ENCODE data around the gene KCNQ1. TPM values are rescaled to one million over a fixed set of nuclear protein-coding genes. Genes with fewer than 3 reads are reported as not detected.

KCNQ1 gene
- total RNA-seq, 1 experiment from 2014 or later = not detected

DNA sequence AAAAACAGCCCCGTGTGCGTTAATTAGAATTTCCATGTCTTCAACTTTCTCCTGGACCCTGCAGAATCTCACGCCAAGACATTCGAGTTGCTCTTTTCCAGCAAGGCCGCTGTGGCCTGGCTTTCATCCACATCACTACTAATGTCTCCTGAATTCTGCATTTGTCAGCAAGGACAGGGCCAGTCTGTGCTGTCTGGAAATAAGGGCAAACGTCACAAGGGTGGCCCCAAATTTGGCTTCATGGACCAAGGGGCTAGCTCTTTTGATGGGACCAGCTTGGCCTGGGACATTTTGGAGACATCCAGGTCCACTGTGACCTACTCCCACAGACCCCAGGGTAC lies 221.6 kb downstream of the KCNQ1 start:
- H2AFZ ChIP-seq = no peak overlapping the region

GRCh38 chr11:2666828-2667570 lies 222.2 kb downstream of the KCNQ1 start:
- intact Hi-C loops (cut with micrococcal nuclease; ENCODE audit: unreplicated experiment) = no loop called here
- CTCF ChIA-PET = no interaction called here
- Histone ChIP-seq H3K79me2 (ENCODE audit: low read depth) (no peaks in the 10 kb centered on the region), H3K36me3 (ENCODE audit: low read depth) (no peaks in the 10 kb centered on the region), H3K27me3 (ENCODE audit: insufficient read depth, low read depth) (no peaks in the 10 kb centered on the region), H4K20me1 (ENCODE audit: insufficient read depth) (no peaks in the 10 kb centered on the region), H3K9me2 (ENCODE audit: insufficient read depth) (no peaks in the 10 kb centered on the region), H3F3A (ENCODE audit: insufficient read depth, low read depth) (no peaks in the 10 kb centered on the region), H3K27ac (no peak overlapping the region), H3K4me2 (no peak overlapping the region), H3K4me1 (replicated peaks; ENCODE audit: insufficient read depth) (no peaks in the 10 kb centered on the region), H2AFZ (no peak overlapping the region), H3K4me3 (no peak overlapping the region), H3K9me3 (ENCODE audit: insufficient read depth, low read depth) (no peaks in the 10 kb centered on the region)
- BruUV-seq (replicated peaks) = no TSS peak
- DNase-seq = no peak
- POLR2A ChIA-PET (ENCODE audit: unreplicated experiment) = no interaction called here
- TF ChIP-seq CTCF (conservative IDR thresholded peaks at IDR 0.05) = no peak
- no peak for TF ChIP-seq EZH2 (IDR thresholded peaks at IDR 0.05; ENCODE audit: low read depth)

More for the DNA sequence above, 221.6 kb downstream of the KCNQ1 start:
- POLR2A ChIA-PET (ENCODE audit: unreplicated experiment) = no interaction called here
- H3K79me2 ChIP-seq (ENCODE audit: low read depth) = no peaks in the 10 kb centered on the region
- H3K36me3 ChIP-seq (ENCODE audit: low read depth) = no peaks in the 10 kb centered on the region
- H3K27me3 ChIP-seq (ENCODE audit: insufficient read depth, low read depth) = no peaks in the 10 kb centered on the region
- CTCF ChIA-PET = no interaction called here
- H3K27ac ChIP-seq = no peak overlapping the region
- no peak for TF ChIP-seq CTCF (conservative IDR thresholded peaks at IDR 0.05)
- TF ChIP-seq EZH2 (IDR thresholded peaks at IDR 0.05; ENCODE audit: low read depth) = no peak
- H3K4me1 ChIP-seq (replicated peaks; ENCODE audit: insufficient read depth) = no peaks in the 10 kb centered on the region
- no TSS peak for BruUV-seq (replicated peaks)
- no peaks in the 10 kb centered on the region for H3F3A ChIP-seq (ENCODE audit: insufficient read depth, low read depth)
- no peak for DNase-seq
- H3K9me2 ChIP-seq (ENCODE audit: insufficient read depth) = no peaks in the 10 kb centered on the region
- intact Hi-C loops (cut with micrococcal nuclease; ENCODE audit: unreplicated experiment) = no loop called here
- no peak overlapping the region for H3K4me3 ChIP-seq
- no peaks in the 10 kb centered on the region for H3K9me3 ChIP-seq (ENCODE audit: insufficient read depth, low read depth)
- H4K20me1 ChIP-seq (ENCODE audit: insufficient read depth) = no peaks in the 10 kb centered on the region
- H3K4me2 ChIP-seq = no peak overlapping the region

- Histone ChIP-seq H3K9me2 (ENCODE audit: insufficient read depth) (no peaks in the 10 kb centered on the region), H3K4me2 (no peak overlapping the region), H3K79me2 (ENCODE audit: low read depth) (no peaks in the 10 kb centered on the region), H3K36me3 (ENCODE audit: low read depth) (no peaks in the 10 kb centered on the region), H3K27me3 (ENCODE audit: insufficient read depth, low read depth) (no peaks in the 10 kb centered on the region), H3K4me1 (replicated peaks; ENCODE audit: insufficient read depth) (no peaks in the 10 kb centered on the region), H3K4me3 (no peak overlapping the region), H4K20me1 (ENCODE audit: insufficient read depth) (no peaks in the 10 kb centered on the region), H3F3A (ENCODE audit: insufficient read depth, low read depth) (no peaks in the 10 kb centered on the region), H3K27ac (no peak overlapping the region), H3K9me3 (ENCODE audit: insufficient read depth, low read depth) (no peaks in the 10 kb centered on the region), H2AFZ (no peak overlapping the region)
- no peak for DNase-seq
- intact Hi-C loops (cut with micrococcal nuclease; ENCODE audit: unreplicated experiment) = no loop called here
- TF ChIP-seq EZH2 (IDR thresholded peaks at IDR 0.05; ENCODE audit: low read depth) = no peak
- TF ChIP-seq CTCF (conservative IDR thresholded peaks at IDR 0.05) = no peak
- ChIA-PET POLR2A (ENCODE audit: unreplicated experiment) (no interaction called here), CTCF (no interaction called here)
- no TSS peak for BruUV-seq (replicated peaks)
These were observed 223.1 kb downstream of the KCNQ1 start for GRCh38 chr11:2667940-2668339.
